ENCODE measurements around the gene TMEM116.
"Not testable (repeated sequence)": the region's sequence is repeated elsewhere in the genome, so short reads cannot be mapped to it uniquely, and the experiment has no call there.

TMEM116 gene

GRCh38 chr12:112009596-112009995 is 3.4 kb downstream of the TMEM116 start:
- not testable (repeated sequence) for DNase-seq (ENCODE audit: low spot score)

- DNase-seq (ENCODE audit: low spot score), result no peak
Measured at GRCh38 chr12:112008918-112009317, 4.0 kb downstream of the TMEM116 start.

- DNase-seq (ENCODE audit: low spot score), result no peak
Measured at GRCh38 chr12:112007945-112008344, 5.0 kb downstream of the TMEM116 start.

GRCh38 chr12:112005419-112006395 is 7.3 kb downstream of the TMEM116 start:
- no peak for DNase-seq (ENCODE audit: low spot score)

GRCh38 chr12:112004041-112004440 is 8.9 kb downstream of the TMEM116 start:
- no peak for DNase-seq (ENCODE audit: low spot score)

GRCh38 chr12:112001576-112001975 is 11.4 kb downstream of the TMEM116 start:
- DNase-seq (ENCODE audit: low spot score), result no peak

- DNase-seq (ENCODE audit: low spot score), result no peak
Measured at GRCh38 chr12:112000820-112001219, 12.1 kb downstream of the TMEM116 start.

GRCh38 chr12:111999129-111999528 is 13.8 kb downstream of the TMEM116 start:
- not testable (repeated sequence) for DNase-seq (ENCODE audit: low spot score)

GRCh38 chr12:111998015-111998414 is 14.9 kb downstream of the TMEM116 start:
- DNase-seq (ENCODE audit: low spot score), result no peak

GRCh38 chr12:111997300-111997699 is 15.7 kb downstream of the TMEM116 start:
- DNase-seq (ENCODE audit: low spot score), result no peak

GRCh38 chr12:111995782-111996480 is 17.0 kb downstream of the TMEM116 start:
- DNase-seq (ENCODE audit: low spot score), result no peak

- DNase-seq (ENCODE audit: low spot score), result not testable (repeated sequence)
Measured at GRCh38 chr12:111994211-111995111, 18.5 kb downstream of the TMEM116 start.

- no peak for DNase-seq (ENCODE audit: low spot score)
Measured at GRCh38 chr12:111993292-111994150, 19.4 kb downstream of the TMEM116 start.

GRCh38 chr12:111992464-111992863 is 20.5 kb downstream of the TMEM116 start:
- no peak for DNase-seq (ENCODE audit: low spot score)

GRCh38 chr12:111991946-111992345 is 21.0 kb downstream of the TMEM116 start:
- DNase-seq (ENCODE audit: low spot score), result no peak

- no peak for DNase-seq (ENCODE audit: low spot score)
Measured at GRCh38 chr12:111991535-111991934, 21.4 kb downstream of the TMEM116 start.

- no peak for DNase-seq (ENCODE audit: low spot score)
Measured at GRCh38 chr12:111984820-111985219, 28.1 kb downstream of the TMEM116 start.

- no peak for DNase-seq (ENCODE audit: low spot score)
Measured at GRCh38 chr12:111981987-111982386, 31.0 kb downstream of the TMEM116 start.

- no peak for DNase-seq (ENCODE audit: low spot score)
Measured at GRCh38 chr12:111980598-111980997, 32.4 kb downstream of the TMEM116 start.

GRCh38 chr12:111978545-111978944 is 34.4 kb downstream of the TMEM116 start:
- DNase-seq (ENCODE audit: low spot score), result no peak

GRCh38 chr12:111976860-111977259 is 36.1 kb downstream of the TMEM116 start:
- DNase-seq (ENCODE audit: low spot score), result no peak
